ENCODE data around the gene CRCP.

The CRCP gene

GRCh38 chr7:66198469-66198868 lies 83.8 kb downstream of the CRCP start:
- no peak for DNase-seq

DNA sequence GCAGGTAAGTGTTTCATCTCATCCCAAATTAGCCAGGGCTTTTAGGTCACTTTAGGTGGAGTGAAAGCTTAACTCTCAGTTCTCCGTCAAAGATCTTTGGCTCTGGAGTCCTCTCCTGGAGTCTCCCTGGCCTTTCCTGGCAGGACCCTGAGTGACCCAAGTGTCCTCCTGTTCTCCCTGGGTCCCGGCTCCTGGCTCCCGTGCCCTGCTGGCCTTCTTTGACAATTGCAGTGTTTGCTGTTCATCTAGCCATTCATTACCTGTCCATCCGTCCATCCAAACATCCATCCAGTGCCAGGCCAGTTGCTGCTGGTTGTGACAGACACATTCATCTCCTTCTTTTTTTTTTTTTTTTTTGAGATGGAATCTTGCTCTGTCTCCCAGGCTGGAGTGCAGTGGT lies 84.3 kb downstream of the CRCP start:
- DNase-seq = no peak

DNA sequence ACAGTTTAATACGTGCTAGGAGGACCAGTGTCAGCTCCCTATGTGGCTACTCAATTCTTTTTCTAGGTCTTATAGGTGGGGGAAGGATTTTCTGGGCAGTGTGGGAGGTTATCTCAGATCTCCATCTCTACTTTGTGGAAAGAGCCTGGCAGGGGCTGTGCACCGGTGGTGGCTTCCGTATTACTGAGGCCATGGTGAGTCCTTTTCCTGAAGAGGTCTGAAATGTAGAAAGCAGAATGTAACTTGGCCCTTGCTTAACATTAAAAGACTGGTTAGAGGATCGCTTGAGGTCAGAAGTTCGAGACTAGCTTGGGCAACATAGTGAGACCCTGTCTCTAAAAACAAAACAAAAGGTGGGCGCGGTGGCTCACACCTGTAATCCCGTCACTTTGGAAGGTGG lies 87.8 kb downstream of the CRCP start:
- no peak for DNase-seq
